HG03280 (cell line): ENCODE measurements around the gene AKAP1.
A peak's percentile ranks its signal among the peaks of the same experiment; 100 is the strongest.
"Not testable (repeated sequence)": the region's sequence is repeated elsewhere in the genome, so short reads cannot be mapped to it uniquely, and the experiment has no call there.

ENCODE experiments used
- ATAC-seq: cut with Tn5 transposase; IDR thresholded peaks from one replicate; pipeline ENCODE4 v1.9.1; 2021; ENCODE audit warnings: mild to moderate bottlenecking, moderate library complexity; ENCODE audit not compliant: unreplicated experiment

AKAP1 gene

DNA sequence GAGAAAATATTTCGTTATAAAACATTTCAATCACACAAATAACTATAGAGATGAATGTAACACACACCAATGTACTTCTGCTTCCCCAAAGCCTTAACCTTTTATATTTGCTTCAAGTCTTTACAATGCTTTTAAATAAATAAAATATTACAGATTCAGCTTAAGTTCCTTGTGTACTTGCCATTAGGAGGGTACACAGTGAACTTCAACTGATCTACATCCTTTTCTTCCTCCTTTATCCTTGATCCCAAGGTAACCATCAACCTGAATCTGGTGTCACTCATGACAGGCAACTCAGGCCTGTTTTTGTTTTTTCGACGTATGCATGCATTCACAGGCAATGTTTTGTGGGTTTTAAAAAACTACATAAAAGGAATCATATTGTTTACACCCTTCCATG, 9.3 kb upstream of the AKAP1 start:
- ATAC-seq = no peak

DNA sequence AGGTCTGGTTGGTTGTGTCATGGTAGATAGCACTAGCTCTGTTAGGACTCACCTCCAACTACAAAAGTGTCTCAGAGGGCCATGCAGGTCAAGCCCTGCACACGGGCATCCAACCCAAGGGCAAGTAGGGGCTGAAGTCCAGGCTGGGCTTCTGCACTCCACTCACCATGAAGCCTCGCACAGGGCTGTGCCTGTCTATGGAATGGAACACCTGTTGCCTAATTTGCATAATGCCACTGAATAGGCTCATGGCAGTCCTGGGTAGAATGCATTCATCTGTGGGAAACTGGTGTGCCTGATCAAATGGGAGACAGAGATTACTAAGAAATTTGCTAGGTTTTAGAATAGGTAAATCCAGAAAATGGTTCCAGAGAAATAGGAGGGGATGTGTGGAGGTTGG, 8.0 kb upstream of the AKAP1 start:
- no peak for ATAC-seq

DNA sequence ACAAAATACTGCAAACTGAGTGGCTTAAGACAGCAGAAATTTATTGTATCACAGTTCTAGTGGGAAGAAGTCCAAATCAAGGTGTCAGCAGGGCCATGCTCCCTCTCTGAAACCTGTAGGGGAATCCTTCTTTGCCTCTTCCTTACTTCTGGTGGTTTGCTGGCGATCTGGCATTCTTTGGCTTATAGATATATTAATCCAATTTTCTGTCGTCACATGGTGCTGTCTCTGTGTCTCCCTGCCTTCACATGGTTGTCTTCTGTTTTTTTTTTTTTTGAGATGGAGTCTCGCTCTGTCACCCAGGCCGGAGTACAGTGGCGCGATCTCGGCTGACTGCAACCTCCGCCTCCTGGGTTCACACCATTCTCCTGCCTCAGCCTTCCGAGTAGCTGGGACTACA, 6.8 kb upstream of the AKAP1 start:
- no peak for ATAC-seq

DNA sequence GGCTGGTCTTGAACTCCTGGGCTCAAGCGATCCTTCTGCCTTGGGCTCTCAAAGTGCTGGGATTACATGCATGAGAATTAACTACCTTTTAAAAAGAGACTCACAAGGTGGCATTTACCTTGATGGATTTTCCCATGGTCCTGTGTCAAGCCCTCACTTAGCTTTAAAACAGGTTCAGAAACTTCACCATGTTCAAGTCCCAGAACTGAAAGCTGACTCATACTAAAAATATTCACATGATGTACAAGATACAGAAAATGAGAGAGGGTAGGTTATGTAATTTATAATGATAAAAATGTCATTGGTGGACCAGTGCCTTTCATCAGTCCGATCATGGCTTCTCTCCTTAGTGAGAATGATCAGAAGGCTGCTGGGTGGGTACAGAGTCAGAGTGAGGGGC, 4.3 kb upstream of the AKAP1 start:
- no peak for ATAC-seq

DNA sequence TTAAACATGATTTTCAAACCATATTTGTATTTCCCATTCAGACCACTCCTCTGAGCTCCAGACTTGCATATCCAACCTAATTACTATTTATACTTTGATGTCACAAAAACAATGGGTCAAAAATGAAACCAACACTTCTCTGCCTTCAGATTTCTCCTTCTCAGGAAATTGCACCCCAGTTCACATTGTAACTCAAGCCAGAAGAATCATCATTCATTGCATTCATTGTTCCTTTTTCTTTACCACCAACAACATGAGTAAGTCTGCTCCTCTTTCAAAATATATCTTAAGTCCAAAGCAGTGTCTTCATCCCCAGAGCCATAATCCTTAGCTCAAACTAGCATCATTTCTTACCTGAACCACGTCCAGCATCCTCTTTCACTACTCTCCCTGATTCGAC, 2.6 kb upstream of the AKAP1 start:
- ATAC-seq = no peak

DNA sequence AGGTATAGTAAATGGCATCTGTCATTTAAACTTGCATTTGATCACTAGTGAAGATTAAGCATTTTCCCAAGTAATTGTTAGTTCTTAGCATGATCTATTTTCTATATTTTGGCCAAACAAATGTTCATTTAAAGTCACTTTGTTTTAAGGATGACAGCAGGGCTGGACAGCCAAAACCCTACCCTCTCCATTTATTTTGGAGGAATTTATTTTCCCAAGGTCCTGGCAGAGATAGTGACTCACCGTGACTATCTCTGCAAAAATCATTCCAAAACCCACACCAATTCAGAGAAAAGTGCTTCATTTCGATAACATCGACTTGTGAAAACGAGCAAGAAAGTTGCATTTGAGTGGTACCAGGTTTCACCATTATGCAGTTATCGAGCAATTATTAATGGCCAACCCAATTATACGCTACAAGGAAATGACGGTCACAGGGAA, 665 bp upstream of the AKAP1 start:
- ATAC-seq = no peak

DNA sequence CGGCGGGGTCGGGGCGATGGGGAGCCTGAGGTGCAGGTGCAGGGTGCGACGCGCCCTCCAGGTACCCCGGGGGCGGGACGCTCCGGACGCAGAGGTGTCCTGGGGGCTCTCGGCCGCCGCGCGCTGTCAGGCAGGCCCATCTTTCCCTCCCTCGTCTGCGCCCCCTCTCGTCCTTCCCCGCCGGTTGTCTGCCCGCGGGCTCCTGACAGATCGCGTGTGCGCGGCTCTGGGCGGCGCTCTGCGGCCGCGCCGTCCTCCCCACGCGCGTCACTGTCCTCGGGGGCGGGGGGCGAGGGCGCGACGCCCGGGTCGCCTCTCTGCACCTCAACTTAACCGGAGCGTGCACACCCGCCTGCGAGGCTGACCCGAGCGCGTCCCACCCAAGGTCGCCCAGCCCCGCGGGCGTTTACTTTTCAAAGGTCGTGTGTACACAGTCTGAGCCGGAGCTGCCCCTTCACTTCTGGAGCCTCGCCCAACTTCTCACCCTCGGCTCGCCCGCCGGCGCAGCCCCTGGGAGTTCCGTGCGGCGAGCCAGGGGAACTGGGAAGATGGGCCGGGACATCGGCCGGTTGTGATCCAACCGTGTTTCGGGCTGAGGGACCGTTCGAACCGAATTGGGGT, 512 bp downstream of the AKAP1 start:
- ATAC-seq = peak; percentile 30

DNA sequence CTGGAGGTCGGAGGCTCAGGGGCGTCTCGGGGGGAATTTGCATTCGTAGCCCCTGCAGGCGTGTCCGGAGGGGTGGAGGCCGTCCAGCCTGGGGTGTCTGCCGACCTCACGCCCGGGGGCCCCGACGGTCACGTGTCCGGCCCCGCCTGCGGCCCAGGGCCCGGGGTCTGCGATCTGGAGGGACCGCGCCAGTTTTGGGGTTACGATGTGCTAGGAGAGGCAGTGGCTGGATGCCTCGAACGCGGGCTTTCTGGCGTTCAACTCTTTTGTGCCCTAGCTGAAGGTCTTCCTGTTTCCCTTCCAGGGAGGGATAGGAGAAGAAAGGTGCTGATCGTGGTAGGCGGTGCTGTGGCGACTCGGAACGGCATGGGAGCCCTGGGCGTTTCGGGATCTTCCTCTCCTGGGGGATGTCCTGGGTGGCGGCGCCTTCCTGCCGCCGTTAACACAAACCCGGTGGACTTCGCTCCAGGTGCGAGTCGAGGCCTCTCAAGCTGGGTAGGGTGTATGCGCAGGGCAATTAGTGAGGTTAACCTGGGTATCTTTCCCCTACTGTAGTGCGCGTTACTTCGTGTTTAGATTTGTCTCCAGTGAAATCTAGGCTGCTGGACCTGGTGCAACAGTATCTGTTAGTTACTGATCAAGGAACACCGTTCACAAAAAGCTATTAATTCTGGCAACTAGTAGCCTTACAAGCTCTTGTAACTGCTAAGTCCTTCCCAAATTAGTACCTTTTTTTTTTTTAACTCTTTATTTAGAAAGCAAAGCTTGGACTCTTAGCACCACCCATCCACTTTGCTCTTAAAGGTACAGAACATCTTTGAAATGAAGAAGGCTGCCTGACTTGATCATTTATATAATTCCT, 1.3 kb downstream of the AKAP1 start:
- no peak for ATAC-seq

DNA sequence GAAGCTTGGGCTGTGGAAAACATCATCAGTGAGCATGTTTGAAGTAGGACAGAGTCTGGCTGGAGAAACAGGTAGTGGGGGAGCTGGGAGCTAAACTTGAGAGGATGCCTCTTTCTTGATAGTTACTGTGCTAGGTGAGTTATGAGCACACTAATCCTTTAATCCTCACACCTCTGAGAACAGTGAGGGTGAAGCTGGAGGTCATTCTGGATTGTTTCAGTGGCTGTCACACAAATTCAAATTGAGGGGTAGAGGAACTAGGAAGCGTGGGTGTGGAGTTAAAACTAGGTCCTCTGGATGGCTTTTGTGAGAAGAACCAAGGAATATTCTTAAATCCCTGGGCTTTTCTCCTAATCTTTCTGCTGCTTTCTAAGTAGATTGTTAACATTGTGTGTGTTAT, 3.3 kb downstream of the AKAP1 start:
- ATAC-seq = no peak

DNA sequence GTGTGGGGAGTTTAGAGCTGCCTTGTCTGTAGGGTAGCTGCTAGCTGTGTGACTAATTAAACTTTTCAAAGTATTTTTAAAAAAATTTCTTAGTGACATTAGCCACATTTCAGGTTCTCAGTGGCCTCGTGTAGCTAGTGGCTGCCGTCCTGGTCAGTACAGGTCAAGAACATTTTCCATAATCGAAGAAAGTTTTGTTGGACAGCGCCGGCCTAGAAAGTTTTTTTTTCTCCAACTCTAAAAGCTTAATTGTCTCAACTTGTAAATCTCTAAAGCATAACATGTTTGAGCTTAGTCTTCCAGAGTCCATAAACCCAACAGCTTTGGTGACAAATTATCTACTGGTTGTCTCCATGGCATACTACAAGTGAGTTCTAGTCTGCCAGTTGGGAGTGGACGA, 4.3 kb downstream of the AKAP1 start:
- no peak for ATAC-seq

DNA sequence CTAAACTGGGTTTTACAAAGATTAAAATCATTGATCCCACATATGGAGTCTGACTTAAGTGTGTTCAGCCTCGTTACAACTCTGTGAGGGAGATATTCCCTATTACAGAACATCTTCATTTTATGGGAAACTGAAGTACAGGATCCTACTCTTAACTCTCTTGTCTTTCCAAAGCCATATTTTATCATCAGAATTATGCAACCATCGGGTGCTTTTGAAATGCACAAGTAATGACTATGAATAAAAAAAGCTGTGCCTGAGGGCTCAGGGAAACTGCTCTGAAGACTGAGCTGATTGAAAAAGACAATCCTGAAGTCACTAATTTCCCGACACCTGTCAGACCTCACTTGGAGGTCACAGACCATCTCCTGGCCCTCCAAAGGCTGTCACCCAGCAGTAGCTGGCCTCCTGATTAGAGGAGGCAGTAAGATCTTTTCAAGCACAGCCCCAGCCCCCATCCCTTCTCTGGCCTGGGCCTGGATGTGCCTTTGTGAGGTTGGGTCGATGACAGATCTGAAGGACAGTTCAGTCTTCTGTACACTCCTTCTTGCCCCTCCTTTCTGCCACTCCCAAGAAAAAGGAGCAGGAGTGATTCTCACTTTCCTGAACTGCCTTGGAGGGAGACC, 5.6 kb downstream of the AKAP1 start:
- no peak for ATAC-seq

DNA sequence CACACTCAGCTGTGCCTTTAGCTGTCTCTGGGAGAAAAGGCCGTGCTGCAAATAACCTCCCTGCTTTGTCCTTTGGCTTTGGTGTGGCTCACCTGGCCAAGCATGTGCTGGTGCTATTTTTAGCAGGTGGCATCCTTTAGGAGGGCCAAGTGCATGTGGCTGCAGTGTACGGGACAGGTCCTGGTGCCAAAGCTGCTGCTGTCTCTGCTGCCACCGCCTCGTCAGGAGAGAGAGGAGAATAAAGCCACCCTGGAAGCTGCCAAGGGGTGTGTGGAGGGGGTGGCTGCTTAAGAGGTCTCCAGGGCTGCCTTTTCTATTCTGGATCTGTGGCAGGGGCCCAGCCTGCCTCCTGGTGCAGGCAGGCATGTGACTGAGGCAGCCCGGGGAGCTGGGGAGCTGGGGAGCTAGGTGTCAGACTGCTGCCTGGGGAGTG, 6.2 kb downstream of the AKAP1 start:
- ATAC-seq = no peak

DNA sequence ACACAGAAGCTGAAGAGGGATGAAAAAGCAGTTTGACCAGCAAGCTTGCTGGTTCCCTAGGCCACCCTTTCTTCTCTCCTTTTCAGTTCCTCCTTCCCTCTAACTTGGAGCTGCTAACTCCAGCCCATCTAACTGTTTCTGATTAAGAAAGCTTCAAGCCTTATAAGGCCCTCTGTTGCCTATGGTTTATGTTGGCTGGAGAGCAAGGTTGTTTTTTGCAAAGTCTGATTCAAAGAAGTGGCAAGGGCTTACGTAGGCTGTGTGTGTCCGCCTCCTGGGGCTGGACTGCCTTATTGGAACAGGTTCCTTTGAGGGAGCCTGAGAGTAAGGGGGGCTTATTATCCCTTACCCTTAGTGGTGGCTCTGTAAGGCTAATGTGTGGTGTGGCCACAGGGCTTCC, 7.1 kb downstream of the AKAP1 start:
- ATAC-seq = no peak

DNA sequence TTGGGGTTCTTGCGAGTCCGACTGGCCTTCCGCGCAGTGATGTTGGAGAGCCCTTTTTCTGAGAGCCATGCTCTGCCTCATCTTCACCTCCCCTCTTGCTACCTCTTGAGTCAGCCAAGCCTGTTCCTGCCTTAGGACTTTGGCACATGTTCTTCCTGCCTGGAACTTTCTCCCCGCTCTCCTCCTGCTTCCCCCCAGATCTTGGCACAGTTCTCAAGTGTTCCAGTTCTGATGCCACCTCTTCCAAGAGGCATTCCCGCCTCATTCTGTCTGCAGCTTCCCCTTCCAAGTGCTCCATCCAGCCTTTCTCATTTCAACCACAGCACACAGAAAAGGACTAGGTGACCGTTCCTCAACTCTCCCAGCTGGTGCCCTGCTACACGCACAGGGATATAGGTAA, 7.7 kb downstream of the AKAP1 start:
- ATAC-seq = no peak

DNA sequence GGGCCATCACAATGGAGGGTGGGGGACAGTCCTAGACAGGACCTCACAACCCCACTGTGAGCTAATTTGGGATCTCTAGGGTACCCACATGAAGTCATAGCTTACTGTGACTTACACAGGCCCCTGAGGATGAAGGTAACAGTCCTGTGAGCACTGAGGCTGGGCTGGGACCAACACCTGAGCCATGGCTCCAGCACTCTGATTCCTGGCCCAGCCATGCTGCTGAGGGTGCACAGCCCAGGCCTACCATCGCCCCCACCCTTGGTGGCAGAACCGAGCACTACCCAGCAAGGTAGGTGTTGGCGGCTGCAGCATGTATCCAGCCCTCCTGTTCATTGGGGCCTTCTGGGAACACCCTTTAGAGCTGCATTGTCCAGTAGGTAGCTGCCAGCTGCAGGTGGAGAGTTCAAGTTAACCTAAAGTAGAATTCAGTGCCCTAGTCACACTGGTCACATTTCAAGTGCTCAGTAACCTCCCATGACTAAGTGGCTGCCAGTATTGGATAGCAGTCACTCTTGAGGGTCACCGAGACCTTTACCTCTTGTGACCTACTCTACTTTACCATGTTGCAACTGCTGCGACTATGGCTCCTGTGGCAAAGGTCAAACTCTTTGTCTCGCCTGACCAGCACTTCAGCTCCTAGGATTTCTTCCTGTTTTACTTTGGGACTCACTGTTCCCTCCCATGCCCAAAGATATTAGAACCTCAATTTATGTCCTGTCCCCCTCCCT, 11.6 kb downstream of the AKAP1 start:
- ATAC-seq = no peak

DNA sequence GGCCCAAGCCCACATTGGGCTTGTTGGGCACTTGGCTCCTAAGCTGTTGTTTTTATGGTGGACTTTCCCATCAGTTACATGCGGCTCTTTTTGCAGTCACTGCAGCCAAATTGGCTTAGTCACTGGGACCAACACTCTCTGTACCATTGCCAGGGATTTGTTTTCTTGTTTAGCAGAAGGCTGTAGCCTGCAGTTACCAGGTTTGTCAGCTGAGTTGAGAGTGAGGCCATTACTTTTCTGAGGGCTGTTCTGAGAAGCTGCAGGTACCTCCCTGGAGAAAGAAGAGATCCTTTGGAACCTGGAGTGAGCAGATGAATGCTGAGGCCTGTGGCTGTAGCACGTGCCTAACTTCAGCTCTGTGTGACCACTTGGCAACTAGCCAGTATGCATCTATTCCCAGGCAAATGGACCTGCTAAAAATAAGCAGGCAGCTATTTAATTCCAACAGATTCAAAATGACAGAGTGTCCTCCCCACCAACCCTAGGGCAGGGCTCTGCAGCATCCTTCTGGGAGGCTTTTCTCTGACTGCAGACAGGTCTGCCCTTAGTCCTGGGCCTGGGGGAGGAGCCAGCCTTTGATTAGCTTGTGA, 12.9 kb downstream of the AKAP1 start:
- ATAC-seq = no peak

DNA sequence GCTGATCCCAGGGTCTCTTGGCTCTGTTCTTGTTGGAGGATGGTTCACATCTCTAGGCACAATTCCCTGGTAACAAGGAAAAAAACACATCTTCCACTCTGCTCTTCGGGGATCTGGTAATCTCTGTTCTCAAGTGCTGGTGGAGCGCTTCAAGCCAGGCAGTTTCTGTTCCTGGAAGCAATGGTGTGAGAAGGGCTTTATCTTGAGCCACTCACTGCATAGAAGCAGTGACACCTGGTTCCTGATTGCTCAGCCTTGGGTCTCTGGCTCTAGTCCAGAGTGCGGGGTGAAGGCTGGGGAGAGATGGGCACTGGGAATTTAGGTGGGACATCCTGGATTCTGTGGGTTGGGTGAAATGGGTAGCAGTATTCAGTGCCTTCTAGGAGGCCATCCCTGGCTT, 14.1 kb downstream of the AKAP1 start:
- ATAC-seq = no peak

DNA sequence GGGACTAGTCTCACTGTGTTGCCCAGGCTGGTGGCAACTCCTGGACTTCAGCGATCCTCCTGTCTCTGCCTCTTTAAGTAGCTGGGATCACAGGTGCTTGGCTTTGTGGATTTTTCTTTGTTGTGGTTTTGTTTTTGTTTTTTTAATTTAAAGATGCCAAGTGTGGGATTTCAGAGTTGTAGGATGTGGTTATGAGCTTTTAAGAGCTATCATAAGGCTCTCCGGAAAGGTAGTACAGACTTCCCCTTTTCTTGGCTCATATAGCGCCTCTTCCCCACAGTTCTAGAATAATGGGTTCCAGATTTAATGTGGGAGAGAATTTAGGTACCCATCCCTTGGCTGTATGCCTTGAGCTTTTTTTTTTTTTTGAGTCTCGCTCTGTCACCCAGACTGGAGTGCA, 17.1 kb downstream of the AKAP1 start:
- ATAC-seq = no peak

DNA sequence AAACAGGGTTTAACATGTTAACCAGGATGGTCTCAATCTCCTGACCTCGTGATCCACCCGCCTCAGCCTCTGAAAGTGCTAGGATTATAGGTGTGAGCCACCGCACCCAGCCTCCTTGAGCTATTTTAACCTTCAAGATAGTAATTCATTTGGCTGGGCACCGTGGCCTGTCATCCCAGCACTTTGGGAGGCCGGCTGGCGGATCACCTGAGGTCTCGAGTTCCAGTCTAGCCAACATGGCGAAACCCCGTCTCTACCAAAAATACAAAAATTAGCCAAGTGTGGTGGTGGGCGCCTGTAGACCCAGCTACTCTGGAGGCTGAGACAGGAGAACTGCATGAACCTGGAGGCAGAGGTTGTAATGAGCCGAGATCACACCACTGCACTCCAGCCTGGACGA, 17.6 kb downstream of the AKAP1 start:
- ATAC-seq = not testable (repeated sequence)

DNA sequence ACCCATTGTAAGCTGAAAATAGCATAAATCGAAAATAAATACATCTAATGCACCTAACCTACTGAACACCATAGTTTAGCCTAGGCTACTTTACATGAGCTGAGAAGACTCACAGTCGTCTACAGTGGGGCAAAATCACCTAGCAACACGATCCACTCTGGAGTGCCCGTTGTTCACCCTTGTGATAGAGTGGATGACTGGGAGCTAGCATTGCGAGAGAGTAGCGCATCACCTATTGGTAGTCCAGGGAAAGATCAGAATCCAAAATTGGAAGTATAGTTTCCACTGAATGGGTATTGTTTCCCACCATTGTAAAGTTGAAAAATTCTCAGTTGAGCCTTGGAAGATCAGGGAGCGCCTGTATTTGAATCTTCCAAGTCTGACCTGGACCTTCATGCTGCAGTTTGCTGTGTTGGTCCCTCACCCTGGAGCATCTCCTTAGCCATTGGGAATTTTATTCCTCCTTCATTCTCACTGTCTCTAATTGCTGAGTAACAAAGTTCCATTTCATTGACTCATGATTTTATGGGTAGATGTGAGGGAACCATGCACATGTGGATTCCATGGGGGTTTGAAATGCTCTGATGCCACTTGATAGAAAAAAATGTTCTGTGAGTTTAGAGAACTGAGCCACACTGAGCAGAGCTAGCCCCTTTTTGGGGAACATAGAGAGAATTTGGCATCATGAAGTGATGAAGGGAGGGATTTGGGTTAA, 19.6 kb downstream of the AKAP1 start:
- no peak for ATAC-seq
